Fibroblast of lung (primary cell): ENCODE measurements around the gene RARRES1. TPM values are rescaled to one million over a fixed set of nuclear protein-coding genes. Genes with fewer than 3 reads are reported as not detected.

ENCODE experiments used
- DNase-seq, 2 donors: peaks; one replicate each; pipeline versions ENCODE4 v3.0.0 to v3.0.0-alpha.2; 2010; ENCODE audit warnings: low read depth in 2 of 2
- H2AFZ ChIP-seq: 2 replicates; pipeline ENCODE4 v1.5.1; 2012; ENCODE audit warnings: low read length, control low read depth, inconsistent platforms
- H3K27ac ChIP-seq: 2 replicates; pipeline ENCODE4 v1.5.1; 2011; ENCODE audit warnings: low read length, control low read depth; ENCODE audit not compliant: insufficient read depth
- H3K27me3 ChIP-seq: 2 replicates; pipeline ENCODE4 v1.5.1; 2011; ENCODE audit warnings: mild to moderate bottlenecking, low read length; ENCODE audit not compliant: control insufficient read depth, insufficient read depth
- H3K36me3 ChIP-seq: 2 replicates; pipeline ENCODE4 v1.5.1; 2011; ENCODE audit warnings: low read length; ENCODE audit not compliant: control insufficient read depth, insufficient read depth
- H3K4me1 ChIP-seq: 2 replicates; pipeline ENCODE4 v1.5.1; 2011; ENCODE audit warnings: low read length; ENCODE audit not compliant: control insufficient read depth, insufficient read depth; ENCODE audit errors: extremely low read depth
- H3K4me2 ChIP-seq: 2 replicates; pipeline ENCODE4 v1.5.1; 2011; ENCODE audit warnings: low read length, control low read depth; ENCODE audit not compliant: insufficient read depth; ENCODE audit errors: extremely low read depth
- H3K4me3 ChIP-seq, 4 experiments: fragments of 200-600 bp in 1 of 4; sonication (generic) in 1 of 4; replicated peaks in 1 of 4; 2 replicates each; pipeline ENCODE4 v1.5.1; 2011 to 2016; ENCODE audit warnings: low read length in 4 of 4, low read depth in 3 of 4, mild to moderate bottlenecking in 3 of 4, control low read depth in 2 of 4, inconsistent platforms in 1 of 4, mixed read lengths in 1 of 4; ENCODE audit not compliant: insufficient read depth in 1 of 4; ENCODE audit errors: control extremely low read depth in 1 of 4
- H3K79me2 ChIP-seq: 2 replicates; pipeline ENCODE4 v1.5.1; 2012; ENCODE audit warnings: mild to moderate bottlenecking, low read length, inconsistent platforms; ENCODE audit not compliant: control insufficient read depth, insufficient read depth
- H3K9ac ChIP-seq: 2 replicates; pipeline ENCODE4 v1.5.1; 2011; ENCODE audit warnings: mild to moderate bottlenecking, low read length, control low read depth; ENCODE audit not compliant: insufficient read depth
- H3K9me3 ChIP-seq: 2 replicates; pipeline ENCODE4 v1.5.1; 2012; ENCODE audit warnings: low read depth, low read length; ENCODE audit not compliant: control insufficient read depth, insufficient read depth
- H4K20me1 ChIP-seq: 2 replicates; pipeline ENCODE4 v1.5.1; 2011; ENCODE audit warnings: low read length; ENCODE audit not compliant: control insufficient read depth, insufficient read depth; ENCODE audit errors: extremely low read depth
- CTCF ChIP-seq, 2 donors: IDR thresholded peaks in 1 of 2; conservative IDR thresholded peaks in 1 of 2; 1 replicate in 1 of 2; 2 replicates in 1 of 2; pipeline ENCODE4 v1.5.1; 2011 to 2012; ENCODE audit warnings: low read length in 2 of 2, control low read depth in 1 of 2, inconsistent platforms in 1 of 2, low read depth in 1 of 2, mild to moderate bottlenecking in 1 of 2
- EZH2 ChIP-seq: IDR thresholded peaks from 2 replicates; pipeline ENCODE4 v1.5.1; 2012; ENCODE audit warnings: low read length, control low read depth, mild to moderate bottlenecking; ENCODE audit errors: missing control alignments
- polyA plus RNA-seq, 2 donors: library from polyadenylated mRNA; depleted of rRNA in 1 of 2; stranded (reverse) in 1 of 2; unstranded in 1 of 2; fragments of >200 nt; gene quantifications; 2 replicates each; pipeline ENCODE4 v1.2.1, GENCODE V29; 2011 to 2012; ENCODE audit warnings: missing spikeins in 1 of 2
- total RNA-seq: library from RNA; depleted of rRNA; stranded (reverse); fragments of >200 nt; gene quantifications from 2 replicates; pipeline ENCODE4 v1.2.1, GENCODE V29; 2014

The RARRES1 gene
- total and polyA plus RNA-seq, 2 donors (not counting 1 experiment from before 2014, with no cell fraction given) = 27.7 to 93.3 TPM

GRCh38 chr3:158762701-158763100, 30.4 kb upstream of the RARRES1 start:
- Histone ChIP-seq H4K20me1 (no peaks in the 10 kb centered on the region), H3K4me2 (no peak overlapping the region), H3K36me3 (no peaks in the 10 kb centered on the region), H3K9me3 (no peaks in the 10 kb centered on the region), H3K79me2 (no peaks in the 10 kb centered on the region), H2AFZ (no peak overlapping the region), H3K27me3 (no peaks in the 10 kb centered on the region), H3K27ac (no peak overlapping the region), H3K9ac (no peak overlapping the region), H3K4me1 (no peaks in the 10 kb centered on the region), H3K4me3 (no peak overlapping the region)
- TF ChIP-seq EZH2 (no peak), CTCF (conservative IDR thresholded peaks at IDR 0.05 in 1 of 2, IDR thresholded peaks at IDR 0.05 in 1 of 2; ENCODE audit: low read depth in 1 of 2, low read length in 2 of 2) (no peak)
- no peak for DNase-seq

DNA sequence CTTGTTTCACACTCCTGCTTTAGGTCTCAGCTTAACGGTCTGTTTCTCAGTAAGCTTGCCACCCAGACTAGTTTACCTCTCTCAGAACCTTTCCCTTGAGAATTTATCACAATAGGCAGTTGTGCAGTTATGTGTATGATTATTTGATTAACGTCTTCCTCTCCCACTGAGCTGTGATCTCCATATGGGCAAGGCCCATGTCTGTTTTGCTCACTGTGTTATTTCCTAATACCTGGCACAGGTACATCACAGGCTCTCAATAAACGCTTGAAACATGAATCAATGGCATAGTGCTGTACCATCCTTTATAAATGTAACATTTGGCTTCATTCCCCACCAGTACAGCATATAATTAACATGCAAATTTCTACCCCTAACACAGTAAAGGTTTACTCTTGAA, 29.1 kb upstream of the RARRES1 start:
- no peak overlapping the region for H2AFZ ChIP-seq
- no peaks in the 10 kb centered on the region for H3K27me3 ChIP-seq
- no peaks in the 10 kb centered on the region for H4K20me1 ChIP-seq
- no peak overlapping the region for H3K4me3 ChIP-seq
- no peak overlapping the region for H3K4me2 ChIP-seq
- H3K4me1 ChIP-seq = no peaks in the 10 kb centered on the region
- no peak for DNase-seq
- H3K79me2 ChIP-seq = no peaks in the 10 kb centered on the region
- H3K36me3 ChIP-seq = no peaks in the 10 kb centered on the region
- H3K9me3 ChIP-seq = no peaks in the 10 kb centered on the region
- H3K9ac ChIP-seq = no peak overlapping the region
- no peak overlapping the region for H3K27ac ChIP-seq
- no peak for TF ChIP-seq EZH2
- TF ChIP-seq CTCF (conservative IDR thresholded peaks at IDR 0.05 in 1 of 2, IDR thresholded peaks at IDR 0.05 in 1 of 2; ENCODE audit: low read depth in 1 of 2, low read length in 2 of 2) = no peak

GRCh38 chr3:158755421-158755820, 23.2 kb upstream of the RARRES1 start:
- no peaks in the 10 kb centered on the region for H3K27me3 ChIP-seq
- no peak overlapping the region for H3K27ac ChIP-seq
- no peak for DNase-seq
- H3K79me2 ChIP-seq = no peaks in the 10 kb centered on the region
- no peak overlapping the region for H2AFZ ChIP-seq
- H3K36me3 ChIP-seq = no peaks in the 10 kb centered on the region
- TF ChIP-seq EZH2 = no peak
- no peak for TF ChIP-seq CTCF (conservative IDR thresholded peaks at IDR 0.05 in 1 of 2, IDR thresholded peaks at IDR 0.05 in 1 of 2; ENCODE audit: low read depth in 1 of 2, low read length in 2 of 2)
- no peaks in the 10 kb centered on the region for H3K4me1 ChIP-seq
- H3K4me2 ChIP-seq = no peak overlapping the region
- no peak overlapping the region for H3K4me3 ChIP-seq
- H3K9me3 ChIP-seq = no peaks in the 10 kb centered on the region
- no peaks in the 10 kb centered on the region for H4K20me1 ChIP-seq
- H3K9ac ChIP-seq = no peak overlapping the region
